GM18505 (cell line): ENCODE data around the gene GRAMD2B.
"Not testable (repeated sequence)": the region's sequence is repeated elsewhere in the genome, so short reads cannot be mapped to it uniquely, and the experiment has no call there.

Experiments used
- ATAC-seq: cut with Tn5 transposase; IDR thresholded peaks from one replicate; pipeline ENCODE4 v1.9.1; 2021; ENCODE audit not compliant: unreplicated experiment
- POLR2A ChIP-seq: IDR thresholded peaks from 4 replicates; pipeline ENCODE4 v1.6.1; 2011; ENCODE audit warnings: borderline replicate concordance; ENCODE audit not compliant: insufficient read depth, insufficient read length; ENCODE audit errors: extremely low read depth

Gene GRAMD2B

GRCh38 chr5:126430631-126431030 lies 7.4 kb downstream of the GRAMD2B start:
- ATAC-seq = no peak
- no peak for TF ChIP-seq POLR2A

DNA sequence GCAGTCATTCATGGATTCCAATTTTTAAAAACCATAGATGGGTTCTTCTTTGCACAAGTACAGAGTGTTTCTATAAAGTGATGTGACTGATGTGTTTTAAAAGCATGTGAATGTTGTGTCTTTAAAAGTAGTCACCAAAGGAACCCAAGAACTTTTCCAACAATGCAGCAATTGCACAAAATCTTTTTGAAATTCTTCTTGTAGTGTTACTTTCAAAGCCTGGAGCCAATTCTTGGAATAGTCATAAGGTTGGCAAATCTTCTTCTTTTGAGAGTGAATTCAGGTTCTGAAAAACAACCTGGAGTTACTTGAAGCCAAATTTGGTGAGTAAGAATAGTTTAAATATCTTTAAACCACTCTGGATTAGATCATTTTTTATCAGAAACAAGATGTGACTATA lies 10.5 kb downstream of the GRAMD2B start:
- no peak for ATAC-seq
- no peak for TF ChIP-seq POLR2A

DNA sequence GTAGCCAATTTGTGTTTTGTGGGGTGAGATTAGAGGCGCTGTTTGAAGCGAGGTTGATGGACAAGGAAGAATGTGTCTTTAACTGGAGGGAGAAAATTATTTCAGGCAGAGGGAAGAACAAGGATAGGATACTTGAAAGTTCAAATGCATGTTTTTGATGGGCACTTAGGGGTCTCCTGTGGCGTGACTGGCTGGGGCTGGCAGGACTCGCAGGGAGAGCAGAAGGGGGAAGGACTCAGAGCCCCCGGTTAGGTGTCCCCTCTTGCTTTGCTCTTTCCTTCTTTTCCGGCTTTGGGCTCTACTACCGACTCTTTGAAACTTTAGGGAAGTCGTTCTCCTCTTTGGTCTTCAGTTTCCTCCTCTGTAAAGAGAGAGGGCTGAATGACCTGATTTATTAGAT lies 12.1 kb downstream of the GRAMD2B start:
- no peak for ATAC-seq
- no peak for TF ChIP-seq POLR2A

DNA sequence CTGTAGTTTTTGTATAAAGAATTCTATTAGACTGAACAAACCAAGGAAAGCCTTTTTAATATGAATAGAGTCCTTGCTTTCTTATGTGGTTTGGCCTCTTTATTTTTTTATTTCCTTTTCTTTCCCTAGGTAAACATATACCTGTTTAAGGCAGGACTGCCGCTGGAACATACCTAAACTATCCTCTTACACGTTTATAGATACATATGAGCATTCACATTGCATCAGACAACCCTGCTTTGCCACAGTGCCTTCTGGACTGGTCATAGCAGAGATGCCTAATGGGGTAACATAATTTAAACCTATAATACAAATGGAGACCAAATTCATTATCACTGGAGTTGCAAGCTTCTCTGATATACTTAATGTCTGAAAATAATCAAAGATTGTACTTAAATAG lies 12.5 kb downstream of the GRAMD2B start:
- TF ChIP-seq POLR2A = no peak
- ATAC-seq = no peak

DNA sequence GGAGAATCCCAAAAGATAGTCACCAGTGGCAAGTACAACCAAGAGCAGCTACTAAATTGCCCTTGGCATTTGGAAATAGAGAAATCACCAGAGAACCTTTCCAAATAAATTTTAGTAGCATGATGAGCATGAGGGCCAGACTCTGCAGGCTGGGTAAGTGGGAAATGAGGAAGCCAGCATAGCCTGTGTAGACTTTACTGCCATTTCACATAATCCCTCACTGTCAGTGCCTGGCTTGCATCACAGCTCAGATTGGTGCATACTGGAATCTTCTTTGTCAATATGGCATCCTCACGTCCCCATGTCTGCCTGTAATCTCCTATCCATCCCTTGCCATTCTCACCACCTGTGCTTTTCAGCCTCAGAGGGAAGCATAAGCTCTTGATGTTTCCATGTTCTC lies 14.5 kb downstream of the GRAMD2B start:
- no peak for ATAC-seq
- TF ChIP-seq POLR2A = no peak

DNA sequence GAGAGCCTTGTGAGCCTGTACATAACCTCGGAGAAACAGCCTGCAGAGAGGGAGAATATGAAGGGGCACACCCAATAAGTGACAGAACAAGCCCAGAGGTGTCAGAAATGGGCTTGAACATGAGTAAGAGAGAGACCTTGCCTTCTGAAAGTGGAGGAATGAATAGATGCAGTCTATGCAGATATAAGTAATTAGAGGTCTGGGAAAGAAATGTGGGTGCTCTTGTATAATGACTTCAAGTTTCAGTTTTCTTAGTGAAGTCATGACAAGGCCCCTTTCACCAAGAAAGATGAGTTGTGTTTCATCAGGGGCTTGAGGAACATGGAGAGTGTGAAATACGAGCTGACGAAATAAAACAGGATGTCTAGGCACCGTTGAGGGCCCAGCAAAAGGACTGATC lies 15.1 kb downstream of the GRAMD2B start:
- peak; percentile 76 for ATAC-seq
- no peak for TF ChIP-seq POLR2A

GRCh38 chr5:126438868-126439267 lies 15.7 kb downstream of the GRAMD2B start:
- no peak for ATAC-seq
- no peak for TF ChIP-seq POLR2A

DNA sequence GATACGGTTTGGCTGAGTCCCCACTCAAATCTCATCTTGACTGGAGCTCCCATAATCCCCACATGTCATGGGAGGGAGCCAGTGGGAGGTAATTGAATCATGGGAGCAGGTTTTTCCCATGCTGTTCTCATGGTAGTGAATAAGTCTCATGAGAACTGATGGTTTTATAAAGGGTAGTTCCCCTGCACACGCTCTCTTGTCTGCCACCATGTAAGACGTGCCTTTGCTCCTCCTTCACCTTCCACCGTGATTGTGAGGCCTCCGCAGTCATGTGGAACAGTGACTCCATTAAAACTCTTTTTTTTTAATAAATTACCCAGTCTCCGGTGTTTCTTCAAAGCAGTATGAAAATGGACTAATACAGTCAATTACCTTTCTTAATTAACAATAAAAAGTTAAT lies 16.5 kb downstream of the GRAMD2B start:
- ATAC-seq = not testable (repeated sequence)

- no peak for TF ChIP-seq POLR2A
- ATAC-seq = no peak
Measured at GRCh38 chr5:126441230-126441629, 18.0 kb downstream of the GRAMD2B start.

- TF ChIP-seq POLR2A = no peak
- peak; percentile 85 for ATAC-seq
Measured at GRCh38 chr5:126443374-126443851, 20.2 kb downstream of the GRAMD2B start.

- no peak for ATAC-seq
- TF ChIP-seq POLR2A = no peak
Measured at GRCh38 chr5:126444137-126444536, 20.9 kb downstream of the GRAMD2B start.

DNA sequence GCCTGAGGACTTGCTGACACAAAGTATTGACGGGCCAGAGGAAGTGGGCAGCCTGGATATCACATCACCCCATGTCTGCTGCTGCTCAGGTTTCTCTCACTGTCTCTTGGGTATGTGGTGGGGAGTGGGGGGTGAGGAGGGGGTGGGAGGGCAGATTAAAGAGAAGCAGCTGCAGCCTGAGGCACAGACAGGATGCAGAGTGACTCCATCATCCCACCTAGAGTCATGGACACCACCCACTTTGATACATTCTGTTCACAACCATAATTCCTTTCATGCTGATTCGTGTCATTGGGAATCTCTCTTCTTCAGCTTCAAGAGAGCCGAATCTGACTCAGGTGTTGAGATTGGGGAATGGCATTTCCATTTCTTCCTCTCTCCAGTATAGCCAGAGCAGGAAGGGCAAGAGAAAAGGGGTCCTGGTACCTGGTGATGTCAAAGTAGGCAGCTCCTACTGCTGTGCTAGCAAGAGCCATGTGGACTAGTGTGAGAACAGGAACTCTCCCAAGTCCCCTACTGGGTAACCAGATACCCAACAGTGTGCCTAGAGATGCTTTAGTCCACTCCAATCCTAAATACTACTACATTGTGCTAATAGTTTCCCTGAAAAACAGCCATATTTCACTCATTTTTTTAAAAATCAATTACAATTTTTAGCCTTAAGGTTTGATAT lies 22.4 kb downstream of the GRAMD2B start:
- no peak for ATAC-seq
- no peak for TF ChIP-seq POLR2A

DNA sequence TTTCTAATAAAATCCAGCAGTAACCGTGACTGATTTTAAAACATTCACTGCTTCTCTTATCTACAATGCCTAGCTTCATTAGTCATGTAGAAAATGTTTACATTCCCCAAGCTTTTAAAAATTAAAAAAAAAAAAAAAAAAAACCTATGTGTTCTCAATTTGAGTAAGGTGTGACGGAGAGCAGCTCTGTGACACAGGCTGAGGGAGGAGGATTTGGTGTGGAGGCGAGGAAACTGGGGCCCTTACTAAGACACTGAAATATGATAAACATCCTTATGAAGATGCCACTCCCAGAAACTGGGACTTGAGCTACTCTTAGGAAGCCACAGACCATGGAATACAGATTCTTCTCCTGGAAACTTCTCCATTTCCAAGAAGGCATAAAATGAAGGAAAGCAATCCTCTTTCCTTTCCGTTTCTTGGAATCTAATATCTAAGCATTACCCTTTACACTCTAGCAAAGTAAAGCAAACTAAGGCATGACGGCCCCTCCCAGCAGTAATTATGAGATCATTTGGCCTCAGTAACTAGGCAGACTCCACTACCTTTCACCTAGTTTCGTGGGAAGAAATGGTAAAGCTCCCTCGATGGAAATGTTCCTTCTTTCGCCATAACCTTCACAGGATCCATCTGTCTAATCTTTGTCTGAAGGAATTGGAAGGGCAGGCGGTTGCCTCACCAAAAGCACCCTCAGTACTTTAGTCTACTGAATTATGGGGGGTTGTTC lies 23.5 kb downstream of the GRAMD2B start:
- TF ChIP-seq POLR2A = no peak
- ATAC-seq = peak; percentile 33

GRCh38 chr5:126448720-126449119 lies 25.5 kb downstream of the GRAMD2B start:
- ATAC-seq = no peak
- no peak for TF ChIP-seq POLR2A
